ENCODE measurements around the gene DAAM1. TPM values are rescaled to one million over a fixed set of nuclear protein-coding genes. Genes with fewer than 3 reads are reported as not detected.
A peak's percentile ranks its signal among the peaks of the same experiment; 100 is the strongest.

DAAM1 gene
- total RNA-seq (2014; rRNA removed; shearing (Covaris generic)) (28.7 and 30.1 TPM in 2 replicates), total RNA-seq (2022) (69.4 and 72.8 TPM in 2 replicates), Bru-seq, nascent RNA (percentile 90 among the genes with signal in this experiment), BruChase-seq, experiment 1, labeled RNA remaining after a 6-hour chase (percentile 68 among the genes with signal in this experiment), BruChase-seq, experiment 2, labeled RNA remaining after a 2-hour chase (percentile 78 among the genes with signal in this experiment)
- long read RNA-seq, full-length matches to known transcripts, result 24 of 51 reads
- long read RNA-seq, partial matches to known transcripts, result 12 of 51 reads
- long read RNA-seq, other reads (novel, unspliced or antisense), result 15 of 51 reads

DNA sequence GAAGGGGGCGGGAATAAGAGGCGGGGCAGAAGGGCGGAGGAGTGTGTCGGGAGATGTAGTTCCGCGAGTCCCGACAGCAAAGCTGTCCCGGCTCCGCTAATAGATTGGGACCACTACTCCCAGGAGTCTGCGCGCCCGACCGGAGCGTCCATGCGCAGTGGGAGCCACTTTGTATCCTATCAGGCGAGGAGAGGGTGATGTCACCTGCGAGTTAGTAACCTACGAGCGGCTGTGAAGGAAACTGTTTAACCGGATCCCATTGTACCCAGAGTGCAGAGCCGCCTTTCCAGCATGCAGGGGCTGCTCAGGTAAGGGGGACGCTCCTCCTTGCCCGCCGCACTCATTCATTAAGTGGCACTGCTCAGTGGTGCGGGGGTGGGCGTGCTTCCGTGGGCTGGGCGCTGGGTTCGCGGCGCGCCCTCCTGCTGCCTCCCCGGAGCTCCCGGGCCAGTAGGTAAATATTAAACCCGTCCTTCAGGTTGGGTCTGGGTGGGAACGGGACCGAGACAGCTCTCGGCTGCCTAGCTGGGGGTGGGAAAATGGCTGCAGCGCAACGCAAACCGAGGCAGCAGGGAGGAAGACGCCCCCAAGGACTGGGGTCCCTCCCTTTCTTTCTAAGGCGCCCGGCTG, at the start of gene DAAM1:
TSS of gene DAAM1 (plus strand) at position 207 of the 630 bp plus-strand sequence. CDS start 74,811 bp downstream, outside the sequence.
- intact Hi-C loops (cut with micrococcal nuclease; ENCODE audit: unreplicated experiment), result loop anchor here (1.0 to 5.0 kb wide), 8 partner anchors 40 to 1139 kb away; partner anchors contain the start of genes JKAMP and L3HYPDH
- CTCF ChIA-PET (ENCODE audit: unreplicated experiment), result interaction anchor here (0.6 to 1.0 kb wide), 3 partner anchors 13 to 1848 kb away, joined by 3 to 4 read pairs (median 3); no protein-coding TSS in a partner anchor
- H3K9me2 ChIP-seq (ENCODE audit: insufficient read depth, low read length), result no peaks in the 10 kb centered on the region
- peak within 1 kb of the TSS; percentile 93 for H3K4me2 ChIP-seq (ENCODE audit: low read length)
- DNase-seq (ENCODE audit: low spot score), result peak; percentile 100
- POLR2A ChIA-PET, result interaction anchor here (0.7 to 5.2 kb wide), 8 partner anchors 10 to 298 kb away, joined by 3 to 36 read pairs (median 5); no protein-coding TSS in a partner anchor
- peak within 1 kb of the TSS; percentile 85 for H3K4me3 ChIP-seq (ENCODE audit: low read depth, low read length, poor library complexity, severe bottlenecking)
- H3K36me3 ChIP-seq (ENCODE audit: insufficient read depth, low read length), result peaks cover 14% of the 10 kb centered on the region; the same call in 1 of the 2 replicates
- peaks cover 67% of the 10 kb centered on the region for H3K4me1 ChIP-seq (ENCODE audit: insufficient read depth, low read length, poor library complexity, severe bottlenecking)
- no TSS peak for BruUV-seq (replicated peaks)
- peaks cover 46% of the 10 kb centered on the region for H3K79me2 ChIP-seq (ENCODE audit: insufficient read depth, low read depth, low read length)
- peak within 1 kb of the TSS; percentile 95; the same call in 1 of the 2 replicates for H2AFZ ChIP-seq (ENCODE audit: low read length)
- no peaks in the 10 kb centered on the region for H3K9me3 ChIP-seq (ENCODE audit: low read length)
- TF ChIP-seq, protein P1, sequence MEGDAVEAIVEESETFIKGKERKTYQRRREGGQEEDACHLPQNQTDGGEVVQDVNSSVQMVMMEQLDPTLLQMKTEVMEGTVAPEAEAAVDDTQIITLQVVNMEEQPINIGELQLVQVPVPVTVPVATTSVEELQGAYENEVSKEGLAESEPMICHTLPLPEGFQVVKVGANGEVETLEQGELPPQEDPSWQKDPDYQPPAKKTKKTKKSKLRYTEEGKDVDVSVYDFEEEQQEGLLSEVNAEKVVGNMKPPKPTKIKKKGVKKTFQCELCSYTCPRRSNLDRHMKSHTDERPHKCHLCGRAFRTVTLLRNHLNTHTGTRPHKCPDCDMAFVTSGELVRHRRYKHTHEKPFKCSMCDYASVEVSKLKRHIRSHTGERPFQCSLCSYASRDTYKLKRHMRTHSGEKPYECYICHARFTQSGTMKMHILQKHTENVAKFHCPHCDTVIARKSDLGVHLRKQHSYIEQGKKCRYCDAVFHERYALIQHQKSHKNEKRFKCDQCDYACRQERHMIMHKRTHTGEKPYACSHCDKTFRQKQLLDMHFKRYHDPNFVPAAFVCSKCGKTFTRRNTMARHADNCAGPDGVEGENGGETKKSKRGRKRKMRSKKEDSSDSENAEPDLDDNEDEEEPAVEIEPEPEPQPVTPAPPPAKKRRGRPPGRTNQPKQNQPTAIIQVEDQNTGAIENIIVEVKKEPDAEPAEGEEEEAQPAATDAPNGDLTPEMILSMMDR (conservative IDR thresholded peaks at IDR 0.05; ENCODE audit: low read length), result no peak
- TF ChIP-seq EZH2phosphoT487 (IDR thresholded peaks at IDR 0.05; ENCODE audit: borderline replicate concordance, low read depth, low read length), result no peak
- peaks cover 16% of the 10 kb centered on the region for H4K20me1 ChIP-seq (ENCODE audit: insufficient read depth, low read length)
- H3K27ac ChIP-seq (ENCODE audit: low read depth, low read length, poor library complexity, severe bottlenecking), result peak within 1 kb of the TSS; percentile 73

DNA sequence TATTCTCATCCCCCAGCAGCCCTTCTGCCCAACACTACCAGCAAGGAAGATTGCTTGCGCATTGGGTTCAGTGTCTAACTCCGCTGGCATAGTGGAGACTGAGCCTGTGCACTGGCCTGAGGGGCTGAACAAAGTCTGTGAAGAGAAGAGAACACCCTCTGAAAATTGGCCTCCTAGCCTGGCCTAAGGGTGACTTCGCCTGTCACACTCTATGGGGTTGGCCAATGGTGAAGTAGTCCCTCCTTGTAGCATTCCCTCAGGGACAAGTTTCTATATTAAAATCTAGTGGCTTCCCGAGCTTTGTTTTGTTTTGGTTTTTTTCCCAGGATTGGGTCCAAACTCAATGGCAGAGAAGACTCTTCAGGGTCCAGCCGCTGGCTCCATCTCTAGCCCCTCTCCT, 49.1 kb upstream of the DAAM1 start:
- intact Hi-C loops (cut with micrococcal nuclease; ENCODE audit: unreplicated experiment), result no loop called here
- no peaks in the 10 kb centered on the region for H3K9me2 ChIP-seq (ENCODE audit: insufficient read depth, low read length)
- no peaks in the 10 kb centered on the region for H4K20me1 ChIP-seq (ENCODE audit: insufficient read depth, low read length)
- TF ChIP-seq EZH2phosphoT487 (IDR thresholded peaks at IDR 0.05; ENCODE audit: borderline replicate concordance, low read depth, low read length), result no peak
- TF ChIP-seq, protein P1 (conservative IDR thresholded peaks at IDR 0.05; ENCODE audit: low read length), result no peak
- no peak overlapping the region for H3K4me2 ChIP-seq (ENCODE audit: low read length)
- peaks cover 11% of the 10 kb centered on the region for H3K4me1 ChIP-seq (ENCODE audit: insufficient read depth, low read length, poor library complexity, severe bottlenecking)
- POLR2A ChIA-PET, result interaction anchor here (0.5 kb wide), 1 partner anchor 222 kb away, joined by 4 read pairs; no protein-coding TSS in a partner anchor
- no peak overlapping the region for H2AFZ ChIP-seq (ENCODE audit: low read length)
- no peak for DNase-seq (ENCODE audit: low spot score)
- H3K27ac ChIP-seq (ENCODE audit: low read depth, low read length, poor library complexity, severe bottlenecking), result no peak overlapping the region
- CTCF ChIA-PET (ENCODE audit: unreplicated experiment), result interaction anchor here (0.6 kb wide), 1 partner anchor 926 kb away, joined by 3 read pairs; no protein-coding TSS in a partner anchor
- H3K36me3 ChIP-seq (ENCODE audit: insufficient read depth, low read length), result no peaks in the 10 kb centered on the region
- BruUV-seq (replicated peaks), result no TSS peak
- no peaks in the 10 kb centered on the region for H3K79me2 ChIP-seq (ENCODE audit: insufficient read depth, low read depth, low read length)
- H3K4me3 ChIP-seq (ENCODE audit: low read depth, low read length, poor library complexity, severe bottlenecking), result no peak overlapping the region
- H3K9me3 ChIP-seq (ENCODE audit: low read length), result no peaks in the 10 kb centered on the region

Measured in OCI-LY7 (cell line).